DND-41 (cell line): ENCODE results near the gene CLSTN2.

ENCODE experiments used
- ATAC-seq: fragments of 200-7000 bp; cut with Tn5 transposase; 3 replicates; pipeline ENCODE4 v1.9.1; 2021; ENCODE audit warnings: low read depth; ENCODE audit not compliant: insufficient read depth
- DNase-seq: peaks from one replicate; pipeline ENCODE4 v3.0.0-alpha.2; 2020
- H2AFZ ChIP-seq: 2 replicates; pipeline ENCODE4 v1.6.0; 2012; ENCODE audit warnings: low read depth, low read length
- H3K27ac ChIP-seq: 2 replicates; pipeline ENCODE4 v1.5.1; 2012; ENCODE audit warnings: low read length, inconsistent platforms
- H3K27me3 ChIP-seq: fragments of 200-600 bp; sonication (generic); 2 replicates; pipeline ENCODE4 v1.6.0; 2012; ENCODE audit warnings: low read length, mild to moderate bottlenecking, inconsistent platforms; ENCODE audit not compliant: insufficient read depth, poor library complexity
- H3K36me3 ChIP-seq: 2 replicates; pipeline ENCODE4 v1.5.1; 2012; ENCODE audit warnings: low read length, inconsistent platforms; ENCODE audit not compliant: insufficient read depth
- H3K4me1 ChIP-seq: 2 replicates; pipeline ENCODE4 v1.5.1; 2012; ENCODE audit warnings: mild to moderate bottlenecking, low read length; ENCODE audit not compliant: insufficient read depth
- H3K4me2 ChIP-seq: 2 replicates; pipeline ENCODE4 v1.6.0; 2012; ENCODE audit warnings: mild to moderate bottlenecking, moderate library complexity, low read length, inconsistent platforms; ENCODE audit not compliant: insufficient read depth
- H3K4me3 ChIP-seq, 2 experiments: fragments of 200-600 bp in 1 of 2; shearing (Covaris generic) in 1 of 2; 2 replicates each; pipeline ENCODE4 v1.5.1; 2012 to 2016; ENCODE audit warnings: inconsistent platforms in 2 of 2, low read length in 2 of 2, mild to moderate bottlenecking in 2 of 2, low read depth in 1 of 2, moderate library complexity in 1 of 2
- H3K79me2 ChIP-seq: 2 replicates; pipeline ENCODE4 v1.6.0; 2012; ENCODE audit warnings: low read length, inconsistent platforms; ENCODE audit not compliant: insufficient read depth
- H3K9ac ChIP-seq: 2 replicates; pipeline ENCODE4 v1.6.0; 2012; ENCODE audit warnings: low read depth, mild to moderate bottlenecking, inconsistent platforms, low read length, moderate library complexity
- H3K9me3 ChIP-seq: 2 replicates; pipeline ENCODE4 v1.5.1; 2012; ENCODE audit warnings: low read length, moderate library complexity, mild to moderate bottlenecking, inconsistent platforms; ENCODE audit not compliant: insufficient read depth, severe bottlenecking
- H4K20me1 ChIP-seq: 2 replicates; pipeline ENCODE4 v1.6.0; 2012; ENCODE audit warnings: low read length; ENCODE audit not compliant: insufficient read depth
- EZH2 ChIP-seq: IDR thresholded peaks from 3 replicates; pipeline ENCODE4 v1.6.1; 2012; ENCODE audit warnings: borderline replicate concordance, low read depth, mild to moderate bottlenecking, moderate library complexity, low read length, inconsistent platforms; ENCODE audit not compliant: severe bottlenecking
- TF ChIP-seq, protein P1 (sequence below): IDR thresholded peaks from 2 replicates; pipeline ENCODE4 v1.5.1; 2012; ENCODE audit warnings: borderline replicate concordance, low read length, moderate library complexity, mild to moderate bottlenecking; ENCODE audit not compliant: poor library complexity, severe bottlenecking; ENCODE audit errors: extremely low read depth

Gene CLSTN2

DNA sequence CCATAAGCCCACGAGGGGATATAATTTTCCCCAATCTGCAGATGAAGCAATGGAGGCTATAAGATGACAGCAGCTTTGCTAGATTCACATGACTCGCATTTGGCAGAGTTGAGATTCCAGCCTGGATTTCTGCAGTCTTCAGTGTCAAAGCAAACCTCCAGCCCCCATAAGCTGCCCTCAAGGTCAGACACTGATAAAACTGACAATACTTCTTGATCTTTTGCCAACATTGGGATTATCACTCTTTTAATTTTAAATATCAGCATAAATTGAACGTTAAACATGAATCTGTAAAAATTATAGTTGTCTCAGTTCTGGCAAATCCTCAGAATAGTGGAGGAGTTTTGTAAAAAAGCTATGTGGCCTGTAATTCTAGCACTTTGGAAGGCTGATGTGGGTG is 508.8 kb downstream of the CLSTN2 start:
- no peak overlapping the region for H3K9ac ChIP-seq
- H3K79me2 ChIP-seq, result no peaks in the 10 kb centered on the region
- no peak overlapping the region for H3K4me2 ChIP-seq
- no peaks in the 10 kb centered on the region for H3K9me3 ChIP-seq
- H2AFZ ChIP-seq, result no peak overlapping the region
- TF ChIP-seq, protein P1, sequence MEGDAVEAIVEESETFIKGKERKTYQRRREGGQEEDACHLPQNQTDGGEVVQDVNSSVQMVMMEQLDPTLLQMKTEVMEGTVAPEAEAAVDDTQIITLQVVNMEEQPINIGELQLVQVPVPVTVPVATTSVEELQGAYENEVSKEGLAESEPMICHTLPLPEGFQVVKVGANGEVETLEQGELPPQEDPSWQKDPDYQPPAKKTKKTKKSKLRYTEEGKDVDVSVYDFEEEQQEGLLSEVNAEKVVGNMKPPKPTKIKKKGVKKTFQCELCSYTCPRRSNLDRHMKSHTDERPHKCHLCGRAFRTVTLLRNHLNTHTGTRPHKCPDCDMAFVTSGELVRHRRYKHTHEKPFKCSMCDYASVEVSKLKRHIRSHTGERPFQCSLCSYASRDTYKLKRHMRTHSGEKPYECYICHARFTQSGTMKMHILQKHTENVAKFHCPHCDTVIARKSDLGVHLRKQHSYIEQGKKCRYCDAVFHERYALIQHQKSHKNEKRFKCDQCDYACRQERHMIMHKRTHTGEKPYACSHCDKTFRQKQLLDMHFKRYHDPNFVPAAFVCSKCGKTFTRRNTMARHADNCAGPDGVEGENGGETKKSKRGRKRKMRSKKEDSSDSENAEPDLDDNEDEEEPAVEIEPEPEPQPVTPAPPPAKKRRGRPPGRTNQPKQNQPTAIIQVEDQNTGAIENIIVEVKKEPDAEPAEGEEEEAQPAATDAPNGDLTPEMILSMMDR, result no peak
- TF ChIP-seq EZH2, result no peak
- H3K27me3 ChIP-seq, result peaks cover 10% of the 10 kb centered on the region
- no peaks in the 10 kb centered on the region for H3K36me3 ChIP-seq
- ATAC-seq, result no peak
- H3K27ac ChIP-seq, result no peak overlapping the region
- H4K20me1 ChIP-seq, result no peaks in the 10 kb centered on the region
- no peak overlapping the region for H3K4me3 ChIP-seq
- no peak for DNase-seq
- H3K4me1 ChIP-seq, result no peaks in the 10 kb centered on the region

DNA sequence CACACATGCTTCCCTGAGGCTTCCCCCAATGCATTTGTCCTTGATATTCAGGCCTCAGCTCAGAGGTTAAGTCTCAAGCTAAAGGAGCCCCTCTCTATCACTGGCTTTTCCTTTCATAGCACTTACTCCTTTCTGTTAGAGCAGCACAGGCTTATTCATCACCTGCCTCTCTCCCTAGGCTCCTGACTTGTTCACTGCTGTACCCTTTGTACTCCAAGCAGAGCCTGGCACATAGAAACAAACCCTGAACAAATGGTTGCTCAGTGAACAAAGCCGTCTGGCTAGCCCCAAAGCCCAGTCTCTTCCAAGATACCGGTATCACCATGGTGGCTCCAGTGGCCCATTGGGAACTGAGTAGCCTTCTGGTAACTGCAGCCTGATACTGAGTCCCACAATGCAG is 511.7 kb downstream of the CLSTN2 start:
- H3K79me2 ChIP-seq, result no peaks in the 10 kb centered on the region
- ATAC-seq, result no peak
- H4K20me1 ChIP-seq, result no peaks in the 10 kb centered on the region
- peaks cover 9% of the 10 kb centered on the region for H3K27me3 ChIP-seq
- TF ChIP-seq EZH2, result no peak
- TF ChIP-seq, protein P1, result no peak
- no peak for DNase-seq
- H3K9ac ChIP-seq, result no peak overlapping the region
- no peak overlapping the region for H3K4me2 ChIP-seq
- H3K4me1 ChIP-seq, result no peaks in the 10 kb centered on the region
- H2AFZ ChIP-seq, result no peak overlapping the region
- H3K27ac ChIP-seq, result no peak overlapping the region
- H3K9me3 ChIP-seq, result no peaks in the 10 kb centered on the region
- no peak overlapping the region for H3K4me3 ChIP-seq
- H3K36me3 ChIP-seq, result no peaks in the 10 kb centered on the region

DNA sequence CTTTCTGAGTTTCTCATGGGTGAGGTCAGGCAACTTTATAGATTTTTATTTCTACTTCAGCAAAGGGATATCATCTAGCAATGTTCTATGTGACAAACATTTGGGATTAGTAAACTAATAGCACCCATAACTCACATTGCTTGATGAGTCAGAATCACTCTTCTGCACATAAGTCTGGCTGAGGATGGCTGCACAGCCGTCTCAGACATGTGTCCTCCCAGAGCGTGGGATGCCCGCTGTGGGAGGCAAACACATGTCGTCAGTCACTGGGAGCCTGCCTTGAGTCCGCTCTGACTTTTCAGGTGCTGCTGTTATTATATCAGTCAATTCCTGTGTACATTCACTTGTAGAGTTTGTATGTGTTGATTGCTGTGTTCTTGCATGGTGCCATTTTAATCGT is 512.2 kb downstream of the CLSTN2 start:
- ATAC-seq (no peak), DNase-seq (no peak)
- H3K4me3 ChIP-seq, result no peak overlapping the region
- no peak overlapping the region for H3K9ac ChIP-seq
- H3K27me3 ChIP-seq, result peaks cover 11% of the 10 kb centered on the region
- H3K9me3 ChIP-seq, result no peaks in the 10 kb centered on the region
- H3K4me2 ChIP-seq, result no peak overlapping the region
- no peaks in the 10 kb centered on the region for H3K79me2 ChIP-seq
- H3K27ac ChIP-seq, result no peak overlapping the region
- no peaks in the 10 kb centered on the region for H3K36me3 ChIP-seq
- TF ChIP-seq, protein P1, result no peak
- TF ChIP-seq EZH2, result no peak
- no peak overlapping the region for H2AFZ ChIP-seq
- no peaks in the 10 kb centered on the region for H3K4me1 ChIP-seq
- no peaks in the 10 kb centered on the region for H4K20me1 ChIP-seq

DNA sequence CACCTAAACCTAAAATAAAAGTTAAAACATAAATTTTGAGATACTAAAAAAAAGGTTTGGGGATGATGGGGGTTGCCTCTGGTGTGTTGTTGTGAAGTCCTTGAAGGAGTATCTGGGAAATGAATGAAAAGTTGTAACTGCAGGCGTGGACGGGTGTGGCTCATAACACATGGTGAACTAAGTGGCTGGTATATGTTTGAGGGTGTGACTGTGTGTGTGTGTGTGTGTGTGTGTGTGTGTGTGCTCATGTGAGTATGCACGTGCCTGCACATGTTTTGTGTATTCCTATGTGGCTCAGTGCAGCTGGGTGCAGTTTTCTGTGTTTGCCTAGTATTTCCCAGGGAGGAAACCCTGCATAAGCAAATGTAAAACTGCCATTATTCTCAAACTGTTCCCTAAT is 513.0 kb downstream of the CLSTN2 start:
- H4K20me1 ChIP-seq, result no peaks in the 10 kb centered on the region
- no peak overlapping the region for H2AFZ ChIP-seq
- no peaks in the 10 kb centered on the region for H3K79me2 ChIP-seq
- H3K4me3 ChIP-seq, result no peak overlapping the region
- no peak overlapping the region for H3K27ac ChIP-seq
- H3K9me3 ChIP-seq, result no peaks in the 10 kb centered on the region
- DNase-seq, result no peak
- H3K36me3 ChIP-seq, result no peaks in the 10 kb centered on the region
- no peak overlapping the region for H3K4me2 ChIP-seq
- no peaks in the 10 kb centered on the region for H3K4me1 ChIP-seq
- H3K27me3 ChIP-seq, result peaks cover 14% of the 10 kb centered on the region
- no peak overlapping the region for H3K9ac ChIP-seq
- TF ChIP-seq, protein P1, result no peak
- TF ChIP-seq EZH2, result no peak
- no peak for ATAC-seq
